Measurements from ENCODE around the gene HSD11B2. TPM values are rescaled to one million over a fixed set of nuclear protein-coding genes. Genes with fewer than 3 reads are reported as not detected.

HSD11B2 gene
- total RNA-seq, 1 experiment from 2014 or later = 33.4 TPM

- ChIA-PET POLR2A (no interaction called here), CTCF (interaction anchor here (0.9 to 12.8 kb wide), 9 partner anchors 10 to 158 kb away, joined by 3 to 234 read pairs (median 12); partner anchors contain the start of genes HSD11B2, KCTD19 and LRRC36)
- no peak for ATAC-seq
- Mint-ChIP-seq H3K4me3 (no peak overlapping the region), H3K36me3 (peaks cover 4% of the 10 kb centered on the region; the same call in 1 of the 2 replicates), H3K27ac (no peak overlapping the region), H3K4me1 (peaks cover 6% of the 10 kb centered on the region), H3K27me3 (ENCODE audit: low read depth) (no peaks in the 10 kb centered on the region), H3K9me3 (no peaks in the 10 kb centered on the region)
- DNase-seq (ENCODE audit: low spot score) = no peak
- no peak for TF ChIP-seq CREB1 (CRISPR knock-in tag; IDR thresholded peaks at IDR 0.05)
- TF ChIP-seq GTF2I (CRISPR knock-in tag; conservative IDR thresholded peaks at IDR 0.05) = no peak
- no peak for TF ChIP-seq PREB (CRISPR knock-in tag; IDR thresholded peaks at IDR 0.05; ENCODE audit: borderline replicate concordance)
- TF ChIP-seq E2F1 (CRISPR knock-in tag; IDR thresholded peaks at IDR 0.05) = no peak
Observed at GRCh38 chr16:67442581-67443255, 11.8 kb downstream of the HSD11B2 start.

GRCh38 chr16:67443265-67443664 is 12.3 kb downstream of the HSD11B2 start:
- H3K4me3 Mint-ChIP-seq = no peak overlapping the region
- DNase-seq (ENCODE audit: low spot score) (no peak), ATAC-seq (no peak)
- ChIA-PET CTCF (interaction anchor here (0.8 to 12.8 kb wide), 11 partner anchors 10 to 183 kb away, joined by 3 to 234 read pairs (median 12); partner anchors contain the start of genes HSD11B2, KCTD19, LRRC36 and PLEKHG4), POLR2A (interaction anchor here (1.1 kb wide), 1 partner anchor 12 kb away, joined by 5 read pairs; the partner anchor contains the start of gene HSD11B2)
- peaks cover 6% of the 10 kb centered on the region; the same call in 1 of the 2 replicates for H3K36me3 Mint-ChIP-seq
- no peak overlapping the region for H3K27ac Mint-ChIP-seq
- no peaks in the 10 kb centered on the region for H3K9me3 Mint-ChIP-seq
- peaks cover 6% of the 10 kb centered on the region for H3K4me1 Mint-ChIP-seq
- H3K27me3 Mint-ChIP-seq (ENCODE audit: low read depth) = no peaks in the 10 kb centered on the region
- TF ChIP-seq GRHL2 (CRISPR knock-in tag; IDR thresholded peaks at IDR 0.05; ENCODE audit: insufficient replicate concordance, severe bottlenecking) = no peak
- TF ChIP-seq ZNF532 (CRISPR knock-in tag; IDR thresholded peaks at IDR 0.05; ENCODE audit: borderline replicate concordance) = no peak
- no peak for TF ChIP-seq GTF2I (CRISPR knock-in tag; conservative IDR thresholded peaks at IDR 0.05)
- no peak for TF ChIP-seq ZNF281 (CRISPR knock-in tag; IDR thresholded peaks at IDR 0.05)
- TF ChIP-seq ZNF671 (CRISPR knock-in tag; IDR thresholded peaks at IDR 0.05) = no peak
- no peak for TF ChIP-seq AR (CRISPR knock-in tag; IDR thresholded peaks at IDR 0.05)
- TF ChIP-seq ZBTB21 (CRISPR knock-in tag; IDR thresholded peaks at IDR 0.05; ENCODE audit: borderline replicate concordance) = no peak
- TF ChIP-seq ZNF317 (CRISPR knock-in tag; IDR thresholded peaks at IDR 0.05; ENCODE audit: borderline replicate concordance, low read depth) = no peak
- TF ChIP-seq ZBTB43 (CRISPR knock-in tag; IDR thresholded peaks at IDR 0.05) = no peak
- TF ChIP-seq TP53 (CRISPR knock-in tag; IDR thresholded peaks at IDR 0.05) = no peak
- no peak for TF ChIP-seq RORB (CRISPR knock-in tag; IDR thresholded peaks at IDR 0.05)
